Esophagus squamous epithelium (tissue), 4 donors: ENCODE data around the gene SIL1.

Experiments used
- POLR2A ChIP-seq, 4 donors: fragments of 450-650 bp; IDR thresholded peaks; one replicate each; pipeline ENCODE4 v1.6.1; 2017; ENCODE audit warnings: antibody characterized with exemption in 4 of 4, mild to moderate bottlenecking in 4 of 4, moderate library complexity in 3 of 4
- TF ChIP-seq, protein P1 (sequence below), 6 experiments: fragments of 450-650 bp in 4 of 6; fragments of 200-600 bp in 2 of 6; sonication (generic) in 2 of 6; IDR thresholded peaks; one replicate each; pipeline ENCODE4 v1.5.1; 2016 to 2019; ENCODE audit warnings: antibody characterized with exemption in 6 of 6, mild to moderate bottlenecking in 4 of 6, moderate library complexity in 4 of 6

DNA sequence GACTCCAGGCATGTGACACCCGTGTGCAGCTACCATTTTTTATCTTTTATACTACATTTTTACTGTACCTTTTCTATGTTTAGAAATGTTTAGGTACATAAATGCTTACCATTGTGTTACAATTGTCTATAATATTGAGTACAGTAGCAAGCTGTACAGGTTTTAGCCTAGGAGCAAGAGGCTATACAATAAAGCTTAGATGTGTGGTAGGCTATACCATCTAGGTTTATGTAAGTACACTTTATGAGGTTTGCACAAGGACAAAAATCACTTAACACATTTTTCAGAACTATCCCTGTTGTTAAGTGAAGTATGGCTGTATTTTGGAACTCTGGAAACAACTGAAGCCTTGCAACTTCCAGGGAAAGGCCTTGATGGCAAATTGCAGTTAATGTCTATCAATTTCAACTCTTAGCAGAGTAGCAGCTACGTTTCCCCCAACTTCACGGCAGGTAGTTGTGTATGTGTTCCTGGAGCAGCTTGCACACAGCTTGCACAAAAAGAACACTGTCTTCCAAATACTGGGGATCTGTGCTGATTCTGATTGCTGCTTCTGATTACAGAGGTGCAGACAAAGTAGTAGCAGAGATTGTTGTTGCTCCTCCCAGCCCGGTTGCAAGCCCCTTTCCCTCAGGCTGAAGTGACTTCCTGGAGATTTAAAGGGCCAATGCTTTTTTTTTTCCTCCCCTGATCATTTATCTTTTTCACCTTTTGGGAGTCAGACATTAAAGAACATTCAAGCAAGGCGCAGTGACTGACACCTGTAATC is 30.0 kb downstream of the SIL1 start:
- TF ChIP-seq, protein P1, sequence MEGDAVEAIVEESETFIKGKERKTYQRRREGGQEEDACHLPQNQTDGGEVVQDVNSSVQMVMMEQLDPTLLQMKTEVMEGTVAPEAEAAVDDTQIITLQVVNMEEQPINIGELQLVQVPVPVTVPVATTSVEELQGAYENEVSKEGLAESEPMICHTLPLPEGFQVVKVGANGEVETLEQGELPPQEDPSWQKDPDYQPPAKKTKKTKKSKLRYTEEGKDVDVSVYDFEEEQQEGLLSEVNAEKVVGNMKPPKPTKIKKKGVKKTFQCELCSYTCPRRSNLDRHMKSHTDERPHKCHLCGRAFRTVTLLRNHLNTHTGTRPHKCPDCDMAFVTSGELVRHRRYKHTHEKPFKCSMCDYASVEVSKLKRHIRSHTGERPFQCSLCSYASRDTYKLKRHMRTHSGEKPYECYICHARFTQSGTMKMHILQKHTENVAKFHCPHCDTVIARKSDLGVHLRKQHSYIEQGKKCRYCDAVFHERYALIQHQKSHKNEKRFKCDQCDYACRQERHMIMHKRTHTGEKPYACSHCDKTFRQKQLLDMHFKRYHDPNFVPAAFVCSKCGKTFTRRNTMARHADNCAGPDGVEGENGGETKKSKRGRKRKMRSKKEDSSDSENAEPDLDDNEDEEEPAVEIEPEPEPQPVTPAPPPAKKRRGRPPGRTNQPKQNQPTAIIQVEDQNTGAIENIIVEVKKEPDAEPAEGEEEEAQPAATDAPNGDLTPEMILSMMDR (IDR thresholded peaks at IDR 0.05), result no peak
- TF ChIP-seq POLR2A (IDR thresholded peaks at IDR 0.05), result no peak
